H9 (cell line): ENCODE results near the gene REXO4. TPM values are rescaled to one million over a fixed set of nuclear protein-coding genes. Genes with fewer than 3 reads are reported as not detected.

Experiments
- DNase-seq: peaks from one replicate; pipeline ENCODE4 v3.0.0-alpha.2; 2017
- H2AFZ ChIP-seq: one replicate; pipeline ENCODE4 v1.6.1; 2013; ENCODE audit warnings: mild to moderate bottlenecking, low read length, control low read depth, moderate library complexity
- H2AK5ac ChIP-seq: 2 replicates; pipeline ENCODE4 v1.6.1; 2013; ENCODE audit warnings: low read length, control low read depth, mixed read lengths; ENCODE audit not compliant: insufficient read length
- H2BK120ac ChIP-seq: one replicate; pipeline ENCODE4 v1.6.1; 2013; ENCODE audit warnings: low read depth, mild to moderate bottlenecking, low read length, control low read depth, inconsistent platforms; ENCODE audit not compliant: poor library complexity, severe bottlenecking
- H2BK12ac ChIP-seq: 2 replicates; pipeline ENCODE4 v1.6.1; 2013; ENCODE audit warnings: low read length, control low read depth, mixed read lengths, low read depth; ENCODE audit not compliant: insufficient read length
- H2BK15ac ChIP-seq: 2 replicates; pipeline ENCODE4 v1.6.1; 2013; ENCODE audit warnings: low read depth, low read length, control low read depth
- H2BK20ac ChIP-seq: one replicate; pipeline ENCODE4 v1.6.1; 2013; ENCODE audit warnings: low read depth, mild to moderate bottlenecking, low read length, control low read depth, inconsistent platforms; ENCODE audit not compliant: poor library complexity, severe bottlenecking
- H2BK5ac ChIP-seq: 2 replicates; pipeline ENCODE4 v1.6.1; 2013; ENCODE audit warnings: low read length, control low read depth, mixed read lengths; ENCODE audit not compliant: insufficient read length
- H3K14ac ChIP-seq: 2 replicates; pipeline ENCODE4 v1.6.1; 2013; ENCODE audit warnings: low read length, control low read depth; ENCODE audit not compliant: insufficient read depth
- H3K18ac ChIP-seq: 2 replicates; pipeline ENCODE4 v1.6.1; 2013; ENCODE audit warnings: low read depth, mild to moderate bottlenecking, mixed read lengths, low read length, control low read depth; ENCODE audit not compliant: insufficient read length
- H3K23ac ChIP-seq: 2 replicates; pipeline ENCODE4 v1.6.1; 2013; ENCODE audit warnings: low read length, control low read depth, mixed read lengths, low read depth; ENCODE audit not compliant: insufficient read length
- H3K23me2 ChIP-seq: 2 replicates; pipeline ENCODE4 v1.6.1; 2013; ENCODE audit warnings: low read depth, mild to moderate bottlenecking, mixed read lengths, low read length, control low read depth; ENCODE audit not compliant: insufficient read length, poor library complexity, severe bottlenecking
- H3K27ac ChIP-seq: 2 replicates; pipeline ENCODE4 v1.5.1; 2013; ENCODE audit warnings: low read length, control low read depth, mixed read lengths, low read depth; ENCODE audit not compliant: insufficient read length
- H3K27me3 ChIP-seq: 2 replicates; pipeline ENCODE4 v1.6.1; 2013; ENCODE audit warnings: low read length, control low read depth, inconsistent platforms; ENCODE audit not compliant: insufficient read depth
- H3K4ac ChIP-seq: 2 replicates; pipeline ENCODE4 v1.6.1; 2013; ENCODE audit warnings: low read depth, mild to moderate bottlenecking, control low read depth, inconsistent platforms, low read length, moderate library complexity
- H3K4me1 ChIP-seq: 2 replicates; pipeline ENCODE4 v1.6.1; 2013; ENCODE audit warnings: low read length, control low read depth, inconsistent platforms; ENCODE audit not compliant: insufficient read depth
- H3K4me2 ChIP-seq: 2 replicates; pipeline ENCODE4 v1.6.1; 2013; ENCODE audit warnings: low read length, control low read depth, mixed read lengths; ENCODE audit not compliant: insufficient read length, insufficient read depth
- H3K56ac ChIP-seq: 2 replicates; pipeline ENCODE4 v1.6.1; 2013; ENCODE audit warnings: low read depth, mild to moderate bottlenecking, mixed read lengths, low read length, control low read depth; ENCODE audit not compliant: insufficient read length
- H3K79me1 ChIP-seq: 2 replicates; pipeline ENCODE4 v1.6.1; 2013; ENCODE audit warnings: low read depth, mild to moderate bottlenecking, moderate library complexity, low read length, control low read depth, inconsistent platforms; ENCODE audit not compliant: insufficient read depth, poor library complexity, severe bottlenecking
- H3K79me2 ChIP-seq: 2 replicates; pipeline ENCODE4 v1.6.1; 2013; ENCODE audit warnings: low read length, control low read depth, inconsistent platforms; ENCODE audit not compliant: insufficient read depth
- H3K9ac ChIP-seq: 2 replicates; pipeline ENCODE4 v1.6.1; 2013; ENCODE audit warnings: low read length, control low read depth, mixed read lengths; ENCODE audit not compliant: insufficient read length; ENCODE audit errors: extremely low read depth
- H3K9me3 ChIP-seq: one replicate; pipeline ENCODE4 v1.6.1; 2013; ENCODE audit warnings: low read depth, low read length, inconsistent platforms; ENCODE audit not compliant: control insufficient read depth
- H3T11ph ChIP-seq: one replicate; pipeline ENCODE4 v1.6.1; 2013; ENCODE audit warnings: mild to moderate bottlenecking, low read length, control low read depth, inconsistent platforms
- H4K20me1 ChIP-seq: one replicate; pipeline ENCODE4 v1.6.1; 2013; ENCODE audit not compliant: control insufficient read depth, insufficient read length, insufficient read depth
- H4K5ac ChIP-seq: 2 replicates; pipeline ENCODE4 v1.6.1; 2013; ENCODE audit warnings: low read depth, mild to moderate bottlenecking, mixed read lengths, low read length, control low read depth; ENCODE audit not compliant: insufficient read length
- H4K8ac ChIP-seq: replicated peaks from 2 replicates; pipeline ENCODE4 v1.6.1; 2013; ENCODE audit warnings: low read length, control low read depth, mixed read lengths, low read depth; ENCODE audit not compliant: insufficient read length
- H4K91ac ChIP-seq: 2 replicates; pipeline ENCODE4 v1.6.1; 2013; ENCODE audit warnings: low read depth, mild to moderate bottlenecking, moderate library complexity, mixed read lengths, low read length, control low read depth; ENCODE audit not compliant: insufficient read length
- H3K27ac Mint-ChIP-seq, 3 experiments: 2 replicates in 2 of 3; 3 replicates in 1 of 3; pipeline ENCODE4 v1.8.0; 2020 to 2021; ENCODE audit warnings: mixed read lengths in 3 of 3, mild to moderate bottlenecking in 1 of 3, moderate library complexity in 1 of 3
- H3K27me3 Mint-ChIP-seq: 2 replicates; pipeline ENCODE4 v1.8.0; 2021; ENCODE audit warnings: low read depth, mild to moderate bottlenecking, moderate library complexity, mixed read lengths
- H3K36me3 Mint-ChIP-seq, 3 experiments: 2 replicates in 2 of 3; 3 replicates in 1 of 3; pipeline ENCODE4 v1.8.0; 2020 to 2021; ENCODE audit warnings: low read depth in 3 of 3, mixed read lengths in 3 of 3; ENCODE audit not compliant: insufficient read depth in 1 of 3
- H3K4me1 Mint-ChIP-seq, 2 experiments: 2 replicates each; pipeline ENCODE4 v1.8.0; 2020; ENCODE audit warnings: mixed read lengths in 2 of 2
- H3K4me3 Mint-ChIP-seq, 2 experiments: 2 replicates in 1 of 2; 3 replicates in 1 of 2; pipeline ENCODE4 v1.8.0; 2020 to 2021; ENCODE audit warnings: mild to moderate bottlenecking in 2 of 2, mixed read lengths in 2 of 2, moderate library complexity in 1 of 2
- H3K9me3 Mint-ChIP-seq, 2 experiments: 2 replicates in 1 of 2; 3 replicates in 1 of 2; pipeline ENCODE4 v1.8.0; 2020; ENCODE audit warnings: mild to moderate bottlenecking in 2 of 2, mixed read lengths in 2 of 2, moderate library complexity in 1 of 2
- WGBS: extraction: QIAGEN DNeasy Blood & Tissue Kit; methylation state at CpG from one replicate; pipeline ENCODE4 v1.1.7; 2013; ENCODE audit warnings: missing lambda C conversion rate, low lambda C conversion rate, mixed read lengths; ENCODE audit not compliant: insufficient read length; ENCODE audit errors: extremely low coverage; 5-methylcytosine and 5-hydroxymethylcytosine counted together
- total RNA-seq: library from RNA; stranded (reverse); gene quantifications from 2 replicates; pipeline ENCODE4 v1.2.1, GENCODE V29; 2021
- TF ChIP-seq, protein P1 (sequence below): fragments of 200-600 bp; sonication (generic); conservative IDR thresholded peaks from 3 replicates; pipeline ENCODE4 v1.8.0; 2021; ENCODE audit warnings: antibody characterized with exemption, mild to moderate bottlenecking

REXO4 gene
- total RNA-seq, 1 experiment from 2014 or later = 35.2 TPM

DNA sequence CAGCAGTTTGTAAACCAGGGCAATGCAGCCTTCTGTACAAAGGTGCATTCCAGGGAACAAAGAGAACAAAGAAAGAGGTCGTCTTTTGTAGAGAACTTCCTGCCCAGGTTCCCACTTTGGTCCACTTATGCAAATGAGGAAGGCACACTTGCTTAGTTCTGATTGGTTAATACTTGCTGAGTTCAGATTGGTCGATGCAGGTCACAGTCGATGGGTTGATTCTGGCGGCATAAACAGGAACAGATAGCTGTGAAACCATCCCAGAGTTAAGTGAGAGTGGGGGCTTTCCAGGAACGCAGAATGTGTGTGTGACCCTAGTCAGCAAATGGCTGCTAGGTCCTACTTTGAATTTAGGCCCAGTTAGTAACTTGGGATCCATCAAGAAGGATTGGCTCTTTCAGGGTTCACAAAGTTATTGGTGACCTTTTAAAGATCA is 2.6 kb upstream of the REXO4 start:
- H2BK120ac ChIP-seq = no peak overlapping the region
- TF ChIP-seq, protein P1, sequence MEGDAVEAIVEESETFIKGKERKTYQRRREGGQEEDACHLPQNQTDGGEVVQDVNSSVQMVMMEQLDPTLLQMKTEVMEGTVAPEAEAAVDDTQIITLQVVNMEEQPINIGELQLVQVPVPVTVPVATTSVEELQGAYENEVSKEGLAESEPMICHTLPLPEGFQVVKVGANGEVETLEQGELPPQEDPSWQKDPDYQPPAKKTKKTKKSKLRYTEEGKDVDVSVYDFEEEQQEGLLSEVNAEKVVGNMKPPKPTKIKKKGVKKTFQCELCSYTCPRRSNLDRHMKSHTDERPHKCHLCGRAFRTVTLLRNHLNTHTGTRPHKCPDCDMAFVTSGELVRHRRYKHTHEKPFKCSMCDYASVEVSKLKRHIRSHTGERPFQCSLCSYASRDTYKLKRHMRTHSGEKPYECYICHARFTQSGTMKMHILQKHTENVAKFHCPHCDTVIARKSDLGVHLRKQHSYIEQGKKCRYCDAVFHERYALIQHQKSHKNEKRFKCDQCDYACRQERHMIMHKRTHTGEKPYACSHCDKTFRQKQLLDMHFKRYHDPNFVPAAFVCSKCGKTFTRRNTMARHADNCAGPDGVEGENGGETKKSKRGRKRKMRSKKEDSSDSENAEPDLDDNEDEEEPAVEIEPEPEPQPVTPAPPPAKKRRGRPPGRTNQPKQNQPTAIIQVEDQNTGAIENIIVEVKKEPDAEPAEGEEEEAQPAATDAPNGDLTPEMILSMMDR = no peak
- H3K4me3 Mint-ChIP-seq = no peak overlapping the region; a peak in 1 of 5 replicates
- no CpG with 5 or more reads among the region's 5 CpGs for WGBS
- no peak overlapping the region for H2BK15ac ChIP-seq
- H4K8ac ChIP-seq = no peak overlapping the region
- H2BK12ac ChIP-seq = no peak overlapping the region
- no peaks in the 10 kb centered on the region for H4K20me1 ChIP-seq
- H2BK5ac ChIP-seq = no peak overlapping the region
- H3T11ph ChIP-seq = no peak overlapping the region
- peaks cover 7 to 15% (median 9%) of the 10 kb centered on the region in 3 experiments; a peak in 4 of 7 replicates for H3K36me3 Mint-ChIP-seq
- DNase-seq = no peak
- H3K23ac ChIP-seq = no peak overlapping the region
- peaks cover 2 to 3% of the 10 kb centered on the region in 2 experiments; a peak in 3 of 5 replicates for H3K9me3 Mint-ChIP-seq
- no peaks in the 10 kb centered on the region for H3K27me3 ChIP-seq
- H3K79me2 ChIP-seq = peaks cover 4% of the 10 kb centered on the region; the same call in 1 of the 2 replicates
- H2AK5ac ChIP-seq = no peak overlapping the region
- H3K56ac ChIP-seq = no peak overlapping the region
- H4K5ac ChIP-seq = no peak overlapping the region
- H3K9me3 ChIP-seq = no peaks in the 10 kb centered on the region
- peaks cover 6% of the 10 kb centered on the region for H3K79me1 ChIP-seq
- H3K4me1 ChIP-seq = peaks cover 5% of the 10 kb centered on the region; the same call in 1 of the 2 replicates
- no peak overlapping the region for H3K18ac ChIP-seq
- H3K4me2 ChIP-seq = no peak overlapping the region
- H3K27me3 Mint-ChIP-seq = no peaks in the 10 kb centered on the region; the same call in 1 of the 2 replicates
- H2AFZ ChIP-seq = no peak overlapping the region
- H3K4ac ChIP-seq = no peak overlapping the region
- H3K9ac ChIP-seq = no peak overlapping the region
- peaks cover 7% of the 10 kb centered on the region for H3K23me2 ChIP-seq
- H2BK20ac ChIP-seq = no peak overlapping the region
- H3K27ac Mint-ChIP-seq = no peak overlapping the region; a peak in 1 of 7 replicates
- no peak overlapping the region for H4K91ac ChIP-seq
- peaks cover 27 to 41% of the 10 kb centered on the region in 2 experiments for H3K4me1 Mint-ChIP-seq
- H3K14ac ChIP-seq = no peak overlapping the region
- no peak overlapping the region for H3K27ac ChIP-seq
